HG03135 (cell line): ENCODE measurements around the gene SH2D7.

Source experiments
- ATAC-seq: cut with Tn5 transposase; IDR thresholded peaks from one replicate; pipeline ENCODE4 v1.9.1; 2021; ENCODE audit warnings: mild to moderate bottlenecking, moderate library complexity; ENCODE audit not compliant: unreplicated experiment

The SH2D7 gene

DNA sequence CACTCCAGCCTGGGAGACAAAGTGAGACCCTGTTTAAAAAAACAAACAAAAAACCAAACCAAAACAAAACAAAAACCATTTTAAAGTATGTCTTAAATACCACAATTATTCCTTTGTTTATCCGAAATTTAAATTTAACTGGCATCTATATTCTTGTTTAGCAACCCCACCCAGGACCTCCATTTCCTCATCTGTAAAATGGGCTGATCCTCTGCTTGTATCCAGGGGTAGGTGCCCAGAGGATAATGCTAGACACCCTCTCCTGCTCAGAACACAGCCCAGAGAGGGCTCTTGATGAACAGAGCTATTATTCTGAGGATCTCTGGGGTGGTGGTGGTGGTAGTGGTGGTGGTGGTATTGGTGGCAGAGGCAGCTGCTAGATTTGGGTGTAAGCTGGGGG is 9.8 kb downstream of the SH2D7 start:
- no peak for ATAC-seq

GRCh38 chr15:78102741-78103140 is 10.4 kb downstream of the SH2D7 start:
- no peak for ATAC-seq

GRCh38 chr15:78103406-78104118 is 11.2 kb downstream of the SH2D7 start:
- ATAC-seq = peak; percentile 79

- ATAC-seq = no peak
Measured at GRCh38 chr15:78104119-78104479, 11.7 kb downstream of the SH2D7 start.

DNA sequence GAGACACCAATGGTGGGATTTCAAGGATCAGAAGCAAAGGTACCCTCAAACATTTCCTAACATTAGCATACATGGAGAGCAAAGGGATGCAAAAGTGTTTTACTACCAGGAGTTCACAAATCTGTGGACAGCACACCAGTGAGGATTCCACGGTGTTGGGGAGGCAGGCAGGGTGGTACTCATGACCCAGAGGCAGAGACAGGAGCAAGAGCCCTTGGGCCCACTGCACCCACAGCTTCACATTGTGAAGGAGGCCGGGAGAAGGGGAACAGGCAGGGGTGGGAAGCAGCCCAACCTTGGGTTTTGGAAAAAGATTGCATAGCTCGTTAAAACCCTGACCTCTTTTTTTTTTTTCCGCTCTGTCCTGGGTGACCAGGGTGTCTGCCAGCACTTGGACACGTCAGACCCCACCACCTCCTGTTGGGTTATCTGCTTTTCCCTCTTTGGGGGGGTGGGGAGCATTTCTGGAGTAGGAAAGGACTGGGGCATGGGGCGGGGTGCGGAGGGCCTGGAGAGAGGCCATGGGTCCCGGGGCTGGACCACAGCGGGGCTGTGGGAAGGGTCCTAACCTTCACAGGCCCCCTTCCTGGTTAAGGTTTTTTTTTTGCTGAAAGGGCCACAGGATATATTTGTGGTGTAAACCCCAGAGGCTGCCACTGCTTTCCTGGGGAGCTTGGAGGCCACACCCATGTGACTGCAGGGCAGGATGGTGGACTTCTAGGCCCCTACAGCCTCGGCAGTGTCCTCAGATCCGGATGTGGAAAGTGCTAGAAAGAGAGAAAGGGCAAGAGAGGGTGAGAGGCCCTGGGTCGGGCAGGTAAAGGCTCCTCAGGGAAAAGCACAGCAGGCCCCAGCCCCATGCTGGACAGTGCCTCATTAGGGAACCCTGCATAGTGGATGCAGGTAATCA is 12.5 kb downstream of the SH2D7 start:
- no peak for ATAC-seq

DNA sequence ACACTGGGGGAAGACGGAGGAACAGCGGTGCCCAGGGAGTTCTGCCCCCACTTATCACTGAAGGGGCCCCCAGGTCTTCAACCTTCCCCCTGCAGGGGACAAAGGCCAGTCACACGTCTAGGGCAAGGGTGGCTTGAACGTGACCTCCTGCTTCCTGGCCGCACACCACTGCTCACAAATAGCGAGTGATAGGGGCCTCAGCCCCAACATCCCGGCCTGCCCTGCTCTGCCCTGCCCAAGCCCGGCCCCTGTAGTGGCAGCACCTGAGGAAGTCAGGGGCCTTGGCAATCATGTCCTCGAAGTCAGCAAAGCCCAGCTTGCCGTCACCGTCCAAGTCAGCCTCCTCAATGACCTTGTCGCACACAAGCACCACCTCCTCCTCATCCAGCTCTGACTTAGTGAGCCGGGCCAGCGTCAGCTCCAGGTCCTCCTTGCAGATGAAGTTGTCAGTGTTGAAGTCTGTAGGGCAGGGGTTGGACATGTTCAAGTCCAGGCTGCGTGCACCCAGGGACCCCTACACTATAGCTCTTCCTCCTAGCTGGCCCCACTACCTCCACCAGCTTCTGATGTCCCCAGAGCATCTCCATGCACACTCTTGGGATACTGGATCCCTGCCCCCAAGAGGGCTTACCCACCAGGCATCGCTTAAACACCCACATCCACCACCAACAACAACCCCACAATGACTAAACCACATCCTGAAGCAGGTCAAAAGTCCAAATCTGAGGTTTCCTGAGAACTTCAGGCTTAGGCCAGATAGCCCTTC is 13.3 kb downstream of the SH2D7 start:
- ATAC-seq = no peak

GRCh38 chr15:78107471-78107870 is 15.1 kb downstream of the SH2D7 start:
- ATAC-seq = no peak

GRCh38 chr15:78108300-78109084 is 16.1 kb downstream of the SH2D7 start:
- ATAC-seq = peak; percentile 50

GRCh38 chr15:78109156-78109555 is 16.8 kb downstream of the SH2D7 start:
- no peak for ATAC-seq

- no peak for ATAC-seq
Measured at GRCh38 chr15:78110096-78110495, 17.7 kb downstream of the SH2D7 start.

- ATAC-seq = no peak
Measured at GRCh38 chr15:78110916-78111475, 18.6 kb downstream of the SH2D7 start.

GRCh38 chr15:78111788-78112187 is 19.4 kb downstream of the SH2D7 start:
- ATAC-seq = no peak

GRCh38 chr15:78112551-78112950 is 20.2 kb downstream of the SH2D7 start:
- no peak for ATAC-seq

- no peak for ATAC-seq
Measured at GRCh38 chr15:78120523-78120922, 28.2 kb downstream of the SH2D7 start.

DNA sequence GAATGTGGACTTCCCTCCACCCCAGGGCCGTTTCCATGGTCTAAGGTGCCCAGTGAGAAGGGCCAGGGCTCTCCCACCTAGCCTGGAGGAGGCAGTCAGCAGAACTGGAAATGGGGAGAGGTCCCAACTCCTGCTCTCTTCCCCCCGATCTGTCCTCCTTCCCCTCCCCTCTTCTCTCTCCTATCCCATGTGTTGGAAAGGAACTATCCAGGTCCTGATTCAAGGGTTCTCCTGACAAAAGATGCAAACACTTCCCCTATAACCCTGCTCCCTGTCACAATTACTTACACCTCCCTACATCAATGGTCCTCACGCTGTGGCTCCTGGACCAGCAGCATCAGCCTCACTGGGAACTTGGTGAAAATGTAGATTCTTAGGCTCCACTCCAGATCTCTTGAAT is 32.9 kb downstream of the SH2D7 start:
- no peak for ATAC-seq

- no peak for ATAC-seq
Measured at GRCh38 chr15:78127882-78128281, 35.5 kb downstream of the SH2D7 start.

DNA sequence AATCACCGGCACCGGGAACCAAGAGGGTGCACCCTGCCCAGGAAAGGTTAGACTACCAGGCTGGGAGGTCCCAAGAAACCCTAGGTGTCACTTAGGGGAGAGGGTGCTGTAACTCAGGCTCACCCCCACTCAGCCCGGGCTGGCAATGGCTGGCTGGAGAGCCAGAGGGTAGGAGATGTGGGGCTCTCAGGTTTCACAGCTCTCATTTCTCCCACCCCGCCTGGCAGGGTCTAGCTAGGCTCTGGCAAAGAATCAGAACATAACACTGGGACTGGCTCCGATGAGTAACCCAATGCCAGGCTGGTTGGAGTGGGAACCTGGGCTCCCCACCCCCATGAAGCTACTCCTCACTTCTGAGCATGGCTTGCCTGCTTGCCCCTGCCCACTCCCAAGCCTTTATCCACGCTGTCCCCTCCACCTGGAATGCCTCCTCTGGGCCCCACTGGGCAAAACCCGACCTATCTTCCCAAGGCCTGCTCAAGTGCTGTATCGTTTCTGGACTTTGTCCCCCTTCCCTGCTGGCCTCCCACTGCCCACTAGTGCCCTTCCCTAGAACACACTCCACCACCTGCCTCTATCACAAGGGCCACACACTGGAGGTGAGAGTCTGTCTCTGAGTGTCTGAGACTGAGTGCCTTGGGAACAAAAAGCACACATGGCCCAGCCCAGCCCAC is 36.9 kb downstream of the SH2D7 start:
- no peak for ATAC-seq

DNA sequence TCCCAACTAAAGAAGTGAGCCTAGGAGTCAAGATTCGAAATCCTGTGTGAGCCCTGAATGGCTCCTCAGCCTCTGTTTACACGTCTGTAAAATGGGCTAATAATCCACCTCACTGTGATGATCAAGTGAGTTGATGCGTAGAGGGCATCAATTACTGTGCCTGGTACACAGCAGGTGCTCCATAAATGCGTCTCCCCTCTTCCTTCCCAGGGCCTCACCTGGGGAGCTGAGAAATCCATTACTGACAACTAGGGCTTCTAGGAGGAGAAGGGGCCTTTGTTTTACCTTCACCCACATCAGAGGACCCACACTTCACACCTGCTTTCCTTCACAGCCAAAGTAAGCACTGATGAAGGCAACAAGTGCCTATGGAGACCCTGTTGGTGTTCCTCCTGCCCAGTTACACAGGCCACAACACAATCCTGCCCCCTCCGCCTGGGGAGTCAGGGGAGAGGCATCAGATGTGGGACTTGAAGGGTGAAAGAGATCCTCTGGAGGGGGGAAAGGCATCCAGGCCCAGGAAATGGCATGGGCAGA is 37.5 kb downstream of the SH2D7 start:
- no peak for ATAC-seq

DNA sequence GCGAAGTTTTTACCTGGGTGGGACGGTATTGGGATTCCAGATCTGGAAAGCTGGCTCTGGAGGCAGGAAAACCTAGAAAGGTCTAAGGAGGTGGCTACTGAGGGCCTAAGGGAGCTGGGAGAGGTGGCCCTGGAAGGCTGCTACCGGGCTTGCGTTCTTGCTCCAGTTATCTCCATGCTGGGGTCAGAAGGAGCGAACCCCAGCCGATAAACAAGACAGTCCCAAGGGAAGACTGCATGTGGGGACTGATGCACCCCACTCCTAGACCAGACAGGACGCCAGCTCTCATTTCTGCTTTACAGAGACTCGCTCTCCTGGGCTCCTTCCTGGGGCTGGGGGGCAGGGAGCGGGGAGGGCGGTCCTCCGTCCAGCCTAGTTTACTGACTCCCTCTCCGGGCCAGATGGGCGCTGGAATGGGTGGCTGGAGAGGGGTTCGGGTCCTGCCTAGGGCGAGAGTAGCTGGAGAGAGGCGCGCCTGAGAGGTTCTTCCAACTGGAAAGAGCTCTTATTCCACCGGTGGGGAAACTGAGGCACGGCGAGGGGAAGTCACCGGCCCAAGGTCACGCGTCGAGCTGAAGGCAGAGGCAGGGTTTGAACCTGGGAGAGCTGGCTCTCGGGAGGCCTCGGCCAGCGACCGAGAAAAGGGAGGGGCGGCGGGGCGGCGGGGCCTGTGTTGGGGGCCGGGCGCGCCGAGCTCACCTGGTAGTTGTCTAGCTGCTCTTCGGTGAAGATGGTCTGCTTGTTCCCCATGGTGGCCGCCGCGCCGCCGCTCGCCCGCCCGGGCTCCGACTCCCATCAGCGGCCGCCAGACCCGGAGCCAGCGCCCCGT is 38.3 kb downstream of the SH2D7 start:
- peak; percentile 28 for ATAC-seq
